H1 (cell line): ENCODE measurements around the gene FGF5. TPM values are rescaled to one million over a fixed set of nuclear protein-coding genes. Genes with fewer than 3 reads are reported as not detected.
A peak's percentile ranks its signal among the peaks of the same experiment; 100 is the strongest.

Experiments used
- CTCF ChIA-PET: fragments of 300-600 bp; sonication (Branson Sonifier 250); formaldehyde crosslinking; loops from one replicate; lab custom pipeline; 2021; ENCODE audit not compliant: partially characterized antibody; lab: Charles Lee
- POLR2A ChIA-PET: fragments of 300-600 bp; sonication (Branson Sonifier 250); formaldehyde crosslinking; loops from one replicate; lab custom pipeline; 2021; ENCODE audit warnings: inconsistent platforms; ENCODE audit not compliant: partially characterized antibody; lab: Charles Lee
- DNase-seq, 2 experiments: peaks; one replicate each; pipeline versions ENCODE4 v3.0.0 to v3.0.0-alpha.2; 2010 to 2022; ENCODE audit warnings: low spot score in 2 of 2, low read depth in 1 of 2, mixed read lengths in 1 of 2
- FAIRE-seq: peaks from 2 replicates; lab custom pipeline; 2011; peaks lifted over from hg19 to GRCh38; lab: Jason Lieb, UNC
- H2AFZ ChIP-seq: 2 replicates; pipeline ENCODE4 v1.8.1; 2012; ENCODE audit warnings: low read length, inconsistent platforms
- H2AK5ac ChIP-seq: 2 replicates; pipeline ENCODE4 v1.6.1; 2013; ENCODE audit warnings: low read depth, low read length
- H2BK120ac ChIP-seq: replicated peaks from 2 replicates; pipeline ENCODE3; 2013; ENCODE audit warnings: low read depth, low read length, inconsistent platforms
- H2BK12ac ChIP-seq: 2 replicates; pipeline ENCODE4 v1.6.1; 2013; ENCODE audit warnings: low read depth, low read length
- H2BK15ac ChIP-seq: 2 replicates; pipeline ENCODE4 v1.6.1; 2013; ENCODE audit warnings: low read length
- H2BK20ac ChIP-seq: 2 replicates; pipeline ENCODE4 v1.6.1; 2013; ENCODE audit warnings: low read length
- H2BK5ac ChIP-seq: 2 replicates; pipeline ENCODE4 v1.6.1; 2013; ENCODE audit warnings: low read depth, low read length
- H3K14ac ChIP-seq: 2 replicates; pipeline ENCODE4 v1.6.1; 2013; ENCODE audit warnings: inconsistent platforms; ENCODE audit not compliant: insufficient read length
- H3K18ac ChIP-seq: 2 replicates; pipeline ENCODE4 v1.6.1; 2013; ENCODE audit warnings: low read length; ENCODE audit errors: extremely low read depth
- H3K23ac ChIP-seq: 2 replicates; pipeline ENCODE4 v1.6.1; 2013; ENCODE audit warnings: inconsistent platforms; ENCODE audit not compliant: insufficient read length
- H3K23me2 ChIP-seq: 2 replicates; pipeline ENCODE4 v1.6.1; 2013; ENCODE audit warnings: low read depth, low read length
- H3K27ac ChIP-seq: 2 replicates; pipeline ENCODE4 v1.6.1; 2011; ENCODE audit warnings: low read depth, low read length, inconsistent platforms
- H3K27me3 ChIP-seq, 4 experiments: replicated peaks in 1 of 4; 1 replicate in 1 of 4; 2 replicates in 3 of 4; pipeline versions ENCODE4 v1.6.1 to v1.8.1; 2011 to 2013; ENCODE audit warnings: low read length in 3 of 4, mild to moderate bottlenecking in 3 of 4, inconsistent platforms in 2 of 4, mixed read lengths in 2 of 4, moderate library complexity in 1 of 4; ENCODE audit not compliant: control insufficient read depth in 3 of 4, insufficient read depth in 3 of 4; ENCODE audit errors: extremely low read depth in 1 of 4
- H3K36me3 ChIP-seq, 4 experiments: 2 replicates each; pipeline versions ENCODE4 v1.6.1 to v1.8.1; 2011 to 2013; ENCODE audit warnings: mild to moderate bottlenecking in 4 of 4, low read length in 3 of 4, moderate library complexity in 2 of 4, control low read depth in 1 of 4, inconsistent platforms in 1 of 4; ENCODE audit not compliant: insufficient read depth in 4 of 4, control insufficient read depth in 2 of 4
- H3K4ac ChIP-seq: replicated peaks from 2 replicates; pipeline ENCODE3; 2013; ENCODE audit warnings: low read length, low read depth, mixed read lengths, inconsistent platforms; ENCODE audit not compliant: insufficient read length
- H3K4me1 ChIP-seq, 4 experiments: replicated peaks in 1 of 4; 1 replicate in 1 of 4; 2 replicates in 3 of 4; pipeline versions ENCODE4 v1.6.1 to v1.8.1; 2011 to 2013; ENCODE audit warnings: low read length in 3 of 4, inconsistent platforms in 2 of 4, mixed read lengths in 1 of 4; ENCODE audit not compliant: insufficient read depth in 4 of 4, control insufficient read depth in 3 of 4
- H3K4me2 ChIP-seq, 2 experiments: 2 replicates each; pipeline versions ENCODE4 v1.6.1 to v1.8.1; 2011 to 2013; ENCODE audit warnings: low read depth in 2 of 2, low read length in 2 of 2, control low read depth in 1 of 2, inconsistent platforms in 1 of 2, mild to moderate bottlenecking in 1 of 2; ENCODE audit not compliant: insufficient read depth in 1 of 2
- H3K4me3 ChIP-seq, 4 experiments: fragments of 200-600, 300-600 bp in 1 of 4; sonication (generic), shearing (Covaris generic), sonication (Bioruptor Twin) in 1 of 4; 2 replicates each; pipeline versions ENCODE4 v1.5.1 to v1.8.1; 2011 to 2016; ENCODE audit warnings: low read length in 4 of 4, low read depth in 3 of 4, control low read depth in 2 of 4, inconsistent platforms in 2 of 4, mild to moderate bottlenecking in 2 of 4, mixed read lengths in 1 of 4, moderate library complexity in 1 of 4; ENCODE audit not compliant: insufficient read depth in 2 of 4; ENCODE audit errors: extremely low read depth in 1 of 4
- H3K56ac ChIP-seq: replicated peaks from 2 replicates; pipeline ENCODE3; 2013; ENCODE audit warnings: low read depth, mild to moderate bottlenecking, mixed read lengths, low read length, inconsistent platforms; ENCODE audit not compliant: insufficient read length
- H3K79me1 ChIP-seq: 2 replicates; pipeline ENCODE4 v1.6.1; 2013; ENCODE audit warnings: low read depth, low read length, control low read depth
- H3K79me2 ChIP-seq, 2 experiments: 2 replicates each; pipeline versions ENCODE4 v1.6.1 to v1.8.1; 2012 to 2013; ENCODE audit warnings: low read length in 2 of 2, mild to moderate bottlenecking in 2 of 2, inconsistent platforms in 1 of 2; ENCODE audit not compliant: insufficient read depth in 2 of 2, control insufficient read depth in 1 of 2
- H3K9ac ChIP-seq, 4 experiments: replicated peaks in 1 of 4; 1 replicate in 1 of 4; 2 replicates in 3 of 4; pipeline versions ENCODE4 v1.6.1 to v1.8.1; 2011 to 2013; ENCODE audit warnings: low read depth in 3 of 4, low read length in 3 of 4, control low read depth in 2 of 4, mild to moderate bottlenecking in 2 of 4, moderate library complexity in 2 of 4, inconsistent platforms in 1 of 4; ENCODE audit errors: extremely low read depth in 1 of 4
- H3K9me3 ChIP-seq, 2 experiments: 2 replicates each; pipeline versions ENCODE4 v1.6.1 to v1.8.1; 2012 to 2013; ENCODE audit warnings: mild to moderate bottlenecking in 2 of 2, moderate library complexity in 2 of 2, control low read depth in 1 of 2, inconsistent platforms in 1 of 2, low read depth in 1 of 2, low read length in 1 of 2, mixed read lengths in 1 of 2; ENCODE audit not compliant: insufficient read depth in 2 of 2
- H4K20me1 ChIP-seq, 2 experiments: replicated peaks in 1 of 2; 2 replicates each; pipeline versions ENCODE3 to v1.8.1; 2011 to 2013; ENCODE audit warnings: inconsistent platforms in 2 of 2, low read length in 2 of 2, mild to moderate bottlenecking in 1 of 2; ENCODE audit not compliant: insufficient read depth in 2 of 2, control insufficient read depth in 1 of 2
- H4K5ac ChIP-seq: 2 replicates; pipeline ENCODE4 v1.6.1; 2013; ENCODE audit warnings: low read length, low read depth, mixed read lengths, inconsistent platforms; ENCODE audit not compliant: insufficient read length
- H4K8ac ChIP-seq: 2 replicates; pipeline ENCODE4 v1.8.0; 2013; ENCODE audit warnings: mild to moderate bottlenecking, moderate library complexity, low read length, inconsistent platforms; ENCODE audit not compliant: insufficient read depth; ENCODE audit errors: extremely low read depth
- H4K91ac ChIP-seq: replicated peaks from 2 replicates; pipeline ENCODE3; 2013; ENCODE audit warnings: low read length, mixed read lengths, inconsistent platforms; ENCODE audit not compliant: insufficient read length
- EZH2 ChIP-seq: fragments of 200-600 bp; sonication (generic); IDR thresholded peaks from 2 replicates; pipeline ENCODE4 v1.7.1; 2012; ENCODE audit warnings: low read depth, mild to moderate bottlenecking, moderate library complexity, low read length, inconsistent platforms; ENCODE audit not compliant: severe bottlenecking
- RAD21 ChIP-seq, 2 experiments: IDR thresholded peaks in 1 of 2; conservative IDR thresholded peaks in 1 of 2; 2 replicates each; pipeline ENCODE4 v1.6.1; 2011; ENCODE audit warnings: low read depth in 2 of 2, low read length in 2 of 2, improper control_type of control experiment in 1 of 2, inconsistent platforms in 1 of 2, mild to moderate bottlenecking in 1 of 2, moderate library complexity in 1 of 2
- RNF2 ChIP-seq: fragments of 200-900, 300-1000 bp; sonication (generic); IDR thresholded peaks from 2 replicates; pipeline ENCODE4 v1.7.1; 2016; ENCODE audit warnings: borderline replicate concordance, low read depth, mild to moderate bottlenecking, antibody characterized with exemption, low read length; ENCODE audit not compliant: poor library complexity, severe bottlenecking; ENCODE audit errors: missing control alignments
- SUZ12 ChIP-seq: fragments of 200-600 bp; sonication (generic); IDR thresholded peaks from 2 replicates; pipeline ENCODE4 v1.6.1; 2012; ENCODE audit warnings: mild to moderate bottlenecking, inconsistent platforms, low read length, moderate library complexity, mixed read lengths
- WGBS, 2 experiments: shearing (Covaris generic) in 1 of 2; methylation state at CpG; one replicate each; pipeline versions ENCODE4 v1.1.6 to v1.1.7; 2013 to 2015; ENCODE audit warnings: low lambda C conversion rate in 2 of 2, mixed read lengths in 2 of 2, inconsistent platforms in 1 of 2, low coverage in 1 of 2, missing lambda C conversion rate in 1 of 2; ENCODE audit not compliant: insufficient replicate concordance in 2 of 2, insufficient coverage in 1 of 2, insufficient read length in 1 of 2; ENCODE audit errors: extremely low coverage in 1 of 2, missing lambda C conversion rate in 1 of 2; 5-methylcytosine and 5-hydroxymethylcytosine counted together
- polyA plus RNA-seq, 7 experiments: library from polyadenylated mRNA; depleted of rRNA in 3 of 7; stranded (reverse) in 5 of 7; unstranded in 2 of 7; fragments of >200 nt in 5 of 7; fragments of 200-250 nt in 2 of 7; gene quantifications; 1 replicate in 5 of 7; 2 replicates in 1 of 7; 4 replicates in 1 of 7; pipeline versions ENCODE4 v1.2.1 to v1.2.3, GENCODE V29; 2011 to 2013; ENCODE audit warnings: missing spikeins in 2 of 7, mixed read lengths in 2 of 7
- total RNA-seq: library from RNA; stranded (reverse); fragmentation: NEBNext Ultra II Directional; extraction: Animal tissue kit (Norgen Biotek cat#: 25700); gene quantifications from 2 replicates; pipeline ENCODE4 v1.2.1, GENCODE V29; 2021
- TF ChIP-seq, protein P1 (sequence below): IDR thresholded peaks from 2 replicates; pipeline ENCODE4 v1.6.1; 2011; ENCODE audit warnings: low read length, improper control_type of control experiment

The FGF5 gene
- total and polyA plus RNA-seq, 2 of the 8 experiments (the other 6 are each of a cell fraction or from before 2014, with no cell fraction given): not detected

DNA sequence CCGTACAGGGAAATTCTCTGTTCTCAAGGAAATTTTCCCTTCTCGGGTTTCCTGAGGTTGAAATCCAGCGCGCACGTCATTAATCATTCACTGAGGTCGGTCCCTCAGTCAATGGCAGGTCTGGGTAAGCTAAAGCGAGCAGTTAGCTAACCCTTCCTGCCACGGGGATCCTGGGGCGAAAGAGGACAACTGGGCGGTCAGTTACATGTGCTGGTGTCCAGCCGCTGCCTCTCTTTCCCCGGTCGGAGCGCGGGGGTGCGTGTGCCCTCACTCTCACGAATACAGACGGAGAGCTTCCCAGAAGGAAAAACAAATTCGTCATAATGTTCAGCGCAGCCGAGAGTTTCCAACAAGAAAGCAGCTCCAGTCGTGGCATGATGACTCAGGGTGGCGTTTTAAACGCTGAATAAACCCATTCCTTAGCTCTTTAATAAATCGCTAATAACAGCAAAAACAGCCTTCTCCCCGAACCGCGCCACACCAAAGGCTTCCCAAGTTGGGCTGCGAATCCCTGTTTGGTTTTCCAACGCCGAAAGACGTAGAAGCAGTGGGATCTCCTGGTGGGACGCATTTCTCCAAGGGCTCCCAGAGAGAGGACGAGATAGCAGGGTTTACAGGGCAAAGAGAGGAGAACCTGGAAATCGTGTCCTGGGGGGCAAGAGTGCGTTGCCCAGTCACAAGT, 752 bp upstream of the FGF5 start:
- Histone ChIP-seq H3K14ac (no peak overlapping the region), H2AFZ (peak overlapping the region; percentile 9), H2BK5ac (no peak overlapping the region), H3K9me3 (no peaks in the 10 kb centered on the region), H4K91ac (no peak overlapping the region), H3K79me2 (no peaks in the 10 kb centered on the region), H4K20me1 (peaks cover 14 to 26% of the 10 kb centered on the region in 2 experiments), H2AK5ac (no peak overlapping the region), H3K36me3 (no peaks in the 10 kb centered on the region; a peak in 1 of 8 replicates), H3K4me2 (peak overlapping the region; percentile 85 to 92), H3K23me2 (peaks cover 9% of the 10 kb centered on the region; the same call in 1 of the 2 replicates), H3K23ac (no peak overlapping the region), H3K27me3 (peaks cover 84 to 94% (median 90%) of the 10 kb centered on the region in 4 experiments), H3K4ac (no peak overlapping the region), H3K4me1 (peaks cover 0 to 28% (median 19%) of the 10 kb centered on the region in 4 experiments; a peak in 6 of 7 replicates), H4K8ac (no peak overlapping the region), H2BK15ac (no peak overlapping the region), H4K5ac (no peak overlapping the region), H2BK120ac (no peak overlapping the region), H3K27ac (no peak overlapping the region)
- no peak for FAIRE-seq
- CTCF ChIA-PET: interaction anchor here (0.8 to 4.0 kb wide), 13 partner anchors 10 to 774 kb away, joined by 3 to 37 read pairs (median 6); partner anchors contain the start of genes CFAP299 and PRDM8
- TF ChIP-seq, protein P1, sequence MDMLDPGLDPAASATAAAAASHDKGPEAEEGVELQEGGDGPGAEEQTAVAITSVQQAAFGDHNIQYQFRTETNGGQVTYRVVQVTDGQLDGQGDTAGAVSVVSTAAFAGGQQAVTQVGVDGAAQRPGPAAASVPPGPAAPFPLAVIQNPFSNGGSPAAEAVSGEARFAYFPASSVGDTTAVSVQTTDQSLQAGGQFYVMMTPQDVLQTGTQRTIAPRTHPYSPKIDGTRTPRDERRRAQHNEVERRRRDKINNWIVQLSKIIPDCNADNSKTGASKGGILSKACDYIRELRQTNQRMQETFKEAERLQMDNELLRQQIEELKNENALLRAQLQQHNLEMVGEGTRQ: no peak
- TF ChIP-seq RAD21 (IDR thresholded peaks at IDR 0.05 in 1 of 2, conservative IDR thresholded peaks at IDR 0.05 in 1 of 2; ENCODE audit: low read depth in 2 of 2, low read length in 2 of 2): no peak
- TF ChIP-seq SUZ12: peak; percentile 93
- TF ChIP-seq RNF2: peak; percentile 90
- peak; percentile 87 for TF ChIP-seq EZH2
- TF ChIP-seq, all 59 proteins: peak for 3
- Histone ChIP-seq H3K56ac (no peak overlapping the region), H2BK12ac (no peak overlapping the region), H3K18ac (peak overlapping the region; percentile 51; the same call in 1 of the 2 replicates), H3K9ac (0 out of 7 replicates have a peak overlapping the region, but pooled peaks of 1 of the 4 experiments have one; percentile 7), H3K4me3 (peak overlapping the region; percentile 29 to 56 (median 40)), H3K79me1 (no peaks in the 10 kb centered on the region), H2BK20ac (no peak overlapping the region)
- DNase-seq: no peak
- 4% methylated on average over 34 of the region's 36 CpGs; no CpG with 5 or more reads in 1 of the 2 experiments for WGBS, 2 experiments
- POLR2A ChIA-PET: interaction anchor here (0.6 to 1.6 kb wide), 5 partner anchors 13 to 374 kb away, joined by 3 to 4 read pairs (median 3); partner anchors contain the start of gene PRDM8
